NCI-H345 treated with DMSO at 0.1 percent for 48 hours (cell line): ENCODE measurements around the gene DIP2B.
"Not testable (repeated sequence)": the region's sequence is repeated elsewhere in the genome, so short reads cannot be mapped to it uniquely, and the experiment has no call there.

Experiments
- DNase-seq: peaks from one replicate; lab custom pipeline; 2025; ENCODE audit not compliant: unreplicated experiment; lab: John Stamatoyannopoulos, UW

The DIP2B gene

GRCh38 chr12:50764286-50765094 is 259.7 kb downstream of the DIP2B start:
- no peak for DNase-seq

GRCh38 chr12:50765095-50765911 is 260.5 kb downstream of the DIP2B start:
- DNase-seq = no peak

GRCh38 chr12:50768391-50768790 is 263.6 kb downstream of the DIP2B start:
- no peak for DNase-seq

GRCh38 chr12:50768813-50769212 is 264.0 kb downstream of the DIP2B start:
- not testable (repeated sequence) for DNase-seq

GRCh38 chr12:50771409-50771808 is 266.6 kb downstream of the DIP2B start:
- DNase-seq = no peak

DNA sequence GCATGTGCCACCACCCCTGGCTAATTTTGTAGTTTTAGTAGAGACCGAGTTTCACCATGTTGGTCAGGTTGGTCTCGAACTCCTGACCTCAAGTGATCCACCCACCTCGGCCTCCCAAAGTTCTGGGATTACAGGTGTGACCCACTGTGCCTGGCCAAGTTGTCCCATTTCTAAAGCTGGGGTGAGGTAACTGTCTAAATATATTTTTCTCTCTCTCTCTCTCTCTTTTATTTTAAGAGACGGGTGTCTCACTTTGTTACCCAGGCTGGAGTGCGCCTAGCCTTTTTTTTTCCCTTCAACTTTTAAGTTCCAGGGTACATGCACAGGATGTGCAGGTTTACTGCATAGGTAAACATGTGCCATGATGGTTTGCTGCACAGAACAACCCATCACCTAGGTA is 267.7 kb downstream of the DIP2B start:
- DNase-seq = no peak

DNA sequence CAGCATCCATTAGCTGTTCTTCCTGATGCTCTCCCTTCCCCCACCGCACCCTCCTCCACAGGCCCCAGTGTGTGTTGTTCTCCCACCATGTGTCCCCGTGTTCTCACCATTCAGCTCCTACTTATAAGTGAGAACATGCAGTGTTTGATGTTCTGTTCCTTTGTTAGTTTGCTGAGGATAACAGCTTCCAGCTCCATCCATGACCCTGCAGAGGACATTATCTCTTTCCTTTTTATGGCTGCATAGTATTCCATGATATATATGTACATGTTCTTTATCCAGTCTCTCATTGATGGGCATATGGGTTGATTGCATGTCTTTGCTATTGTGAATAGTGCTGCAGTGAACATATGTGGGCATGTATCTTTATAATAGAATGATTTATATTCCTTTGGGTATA is 268.1 kb downstream of the DIP2B start:
- no peak for DNase-seq

GRCh38 chr12:50775251-50775650 is 270.5 kb downstream of the DIP2B start:
- DNase-seq = no peak

- DNase-seq = no peak
Measured at GRCh38 chr12:50776749-50777728, 272.3 kb downstream of the DIP2B start.

- DNase-seq = no peak
Measured at GRCh38 chr12:50778663-50779590, 274.1 kb downstream of the DIP2B start.

DNA sequence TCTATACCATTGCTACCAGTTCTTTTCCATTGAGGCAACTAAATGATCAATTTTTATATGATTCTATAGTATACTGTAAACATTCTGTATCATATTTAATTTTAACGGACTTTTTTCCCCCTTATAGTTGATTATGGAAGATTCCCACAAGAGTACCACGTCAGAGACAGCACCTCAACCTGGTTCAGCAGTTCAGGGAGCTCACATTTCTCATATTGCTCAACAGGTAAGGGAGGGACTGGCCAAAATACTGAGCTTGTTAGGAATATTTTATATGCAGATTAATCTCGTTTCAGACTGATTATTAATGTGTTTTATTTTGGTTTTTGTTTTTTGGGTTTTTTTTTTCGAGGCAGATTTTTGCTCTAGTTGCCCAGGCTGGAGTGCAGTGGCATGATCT is 275.2 kb downstream of the DIP2B start:
- DNase-seq = no peak

DNA sequence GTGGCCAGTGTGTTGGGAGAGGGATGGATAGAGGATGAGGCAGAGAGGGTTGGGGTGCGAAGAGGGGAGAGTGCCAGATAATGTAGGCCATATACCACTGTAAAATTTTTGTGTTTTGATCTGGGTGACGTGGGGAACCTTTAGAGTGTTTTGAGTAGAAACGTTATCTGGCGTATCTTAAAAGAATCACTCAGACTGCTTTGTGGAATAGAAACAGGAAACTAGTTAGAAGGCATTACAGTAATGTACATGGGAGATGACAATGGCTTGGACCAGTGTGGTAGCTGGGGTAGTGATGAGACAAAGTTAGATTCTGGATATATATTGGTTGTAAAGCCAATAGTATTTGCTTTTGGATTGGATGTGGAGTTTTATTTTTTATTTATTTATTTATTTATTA is 279.7 kb downstream of the DIP2B start:
- no peak for DNase-seq

DNA sequence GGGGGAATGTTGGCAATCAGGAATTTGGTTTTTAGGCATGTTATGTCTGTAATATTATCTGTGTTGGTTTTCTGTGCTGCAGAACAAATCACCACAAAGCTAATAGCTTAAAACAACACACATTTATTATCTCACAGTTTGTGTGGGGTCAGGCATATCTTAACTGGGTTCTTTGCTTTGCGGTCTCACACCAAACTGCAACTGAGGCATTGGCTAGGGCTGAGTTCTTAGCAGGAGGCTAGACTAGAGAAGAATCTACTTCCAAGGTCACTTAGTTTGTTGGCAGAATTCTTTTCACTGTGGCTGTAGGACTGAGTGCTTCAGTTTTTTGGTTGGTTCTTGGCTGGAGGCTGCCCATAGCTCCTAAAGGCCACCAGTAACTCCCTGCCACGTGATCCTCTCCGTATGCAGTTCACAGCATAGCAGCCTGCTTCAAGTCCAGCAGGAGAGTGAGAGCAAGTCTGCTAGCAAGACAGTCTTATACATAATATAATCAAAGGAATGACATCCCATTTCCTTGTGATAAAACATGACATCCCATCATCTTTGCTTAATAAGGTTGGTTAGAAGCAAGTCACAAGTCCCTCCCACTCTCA is 280.7 kb downstream of the DIP2B start:
- DNase-seq = no peak

- no peak for DNase-seq
Measured at GRCh38 chr12:50786498-50787231, 281.9 kb downstream of the DIP2B start.

GRCh38 chr12:50787618-50788017 is 282.8 kb downstream of the DIP2B start:
- no peak for DNase-seq

DNA sequence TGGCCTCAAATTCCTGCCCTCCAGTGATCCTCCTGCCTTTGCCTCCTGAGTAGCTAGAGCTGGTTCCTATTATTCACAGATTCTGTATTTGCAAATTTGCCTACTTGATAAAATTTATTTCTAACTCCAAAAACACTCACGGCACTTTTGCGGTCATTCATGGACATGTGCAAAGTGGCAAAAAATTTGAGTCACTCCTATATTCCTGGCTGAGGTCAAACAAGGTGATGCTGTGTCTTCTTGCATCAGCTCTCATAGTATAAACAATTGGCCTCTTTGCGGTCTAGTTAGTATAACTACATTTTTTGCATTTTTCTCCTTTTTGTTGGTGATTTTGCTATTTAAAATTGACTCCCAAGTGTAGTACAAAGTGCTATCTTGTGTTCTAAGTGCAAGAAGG is 283.8 kb downstream of the DIP2B start:
- no peak for DNase-seq

- no peak for DNase-seq
Measured at GRCh38 chr12:50790081-50790480, 285.3 kb downstream of the DIP2B start.
